HG03558 (cell line): ENCODE results near the gene CCDC159.
A peak's percentile ranks its signal among the peaks of the same experiment; 100 is the strongest.
"Not testable (repeated sequence)": the region's sequence is repeated elsewhere in the genome, so short reads cannot be mapped to it uniquely, and the experiment has no call there.

Experiments
- ATAC-seq: cut with Tn5 transposase; IDR thresholded peaks from one replicate; pipeline ENCODE4 v1.9.1; 2021; ENCODE audit warnings: moderate number of reproducible peaks; ENCODE audit not compliant: unreplicated experiment; ENCODE audit errors: extremely low read depth

The CCDC159 gene

GRCh38 chr19:11364296-11364904 is 18.1 kb downstream of the CCDC159 start:
- ATAC-seq, result no peak

GRCh38 chr19:11364935-11365334 is 18.6 kb downstream of the CCDC159 start:
- ATAC-seq, result no peak

GRCh38 chr19:11365557-11366117 is 19.3 kb downstream of the CCDC159 start:
- ATAC-seq, result no peak

- ATAC-seq, result no peak
Measured at GRCh38 chr19:11367528-11367927, 21.2 kb downstream of the CCDC159 start.

- no peak for ATAC-seq
Measured at GRCh38 chr19:11370744-11371143, 24.4 kb downstream of the CCDC159 start.

GRCh38 chr19:11373166-11373884 is 27.0 kb downstream of the CCDC159 start:
- no peak for ATAC-seq

- ATAC-seq, result no peak
Measured at GRCh38 chr19:11373885-11374432, 27.6 kb downstream of the CCDC159 start.

GRCh38 chr19:11374433-11375142 is 28.3 kb downstream of the CCDC159 start, which contains the start of gene SWSAP1:
Gene SWSAP1, plus strand, starts transcription at chr19:11374666. Its CDS starts 15 bp downstream, at chr19:11374681.
- ATAC-seq, result peak; percentile 77

GRCh38 chr19:11375143-11375948 is 29.0 kb downstream of the CCDC159 start:
- no peak for ATAC-seq

- no peak for ATAC-seq
Measured at GRCh38 chr19:11377237-11377636, 30.9 kb downstream of the CCDC159 start.

- ATAC-seq, result no peak
Measured at GRCh38 chr19:11377756-11378155, 31.4 kb downstream of the CCDC159 start.

- no peak for ATAC-seq
Measured at GRCh38 chr19:11378319-11379189, 32.2 kb downstream of the CCDC159 start.

GRCh38 chr19:11379269-11379845 is 33.0 kb downstream of the CCDC159 start:
- not testable (repeated sequence) for ATAC-seq

- no peak for ATAC-seq
Measured at GRCh38 chr19:11379857-11380350, 33.6 kb downstream of the CCDC159 start.

- ATAC-seq, result peak; percentile 36
Measured at GRCh38 chr19:11380653-11381537, 34.6 kb downstream of the CCDC159 start.

- no peak for ATAC-seq
Measured at GRCh38 chr19:11382898-11383705, 36.8 kb downstream of the CCDC159 start.

GRCh38 chr19:11383706-11384048 is 37.4 kb downstream of the CCDC159 start:
- ATAC-seq, result no peak
